Sigmoid colon (tissue), 7 donors: ENCODE results near the gene FGGY. TPM values are rescaled to one million over a fixed set of nuclear protein-coding genes. Genes with fewer than 3 reads are reported as not detected.
"Not testable (repeated sequence)": the region's sequence is repeated elsewhere in the genome, so short reads cannot be mapped to it uniquely, and the experiment has no call there.

ENCODE experiments used
- DNase-seq: peaks from one replicate; pipeline ENCODE4 v3.0.0-alpha.2; 2019
- H3K27ac ChIP-seq, 4 donors: fragments of 200-600 bp; sonication (generic); one replicate each; pipeline ENCODE4 v1.5.1; 2016 to 2019; ENCODE audit warnings: mild to moderate bottlenecking in 1 of 4
- H3K27me3 ChIP-seq, 3 donors: fragments of 200-600 bp; sonication (generic); one replicate each; pipeline ENCODE4 v1.5.1; 2019; ENCODE audit warnings: mild to moderate bottlenecking in 1 of 3
- H3K36me3 ChIP-seq, 4 donors: fragments of 200-600 bp; sonication (generic); one replicate each; pipeline ENCODE4 v1.5.1; 2016 to 2019
- H3K4me1 ChIP-seq, 4 donors: fragments of 200-600 bp; sonication (generic); one replicate each; pipeline ENCODE4 v1.5.1; 2017 to 2019
- H3K4me3 ChIP-seq, 4 donors: fragments of 200-600 bp; sonication (generic); one replicate each; pipeline ENCODE4 v1.5.1; 2017 to 2019; ENCODE audit warnings: mild to moderate bottlenecking in 2 of 4, moderate library complexity in 1 of 4
- H3K9me3 ChIP-seq, 4 donors: fragments of 200-600 bp in 3 of 4; sonication (generic) in 3 of 4; one replicate each; pipeline versions ENCODE4 v1.5.1 to v1.6.1; 2013 to 2019
- EP300 ChIP-seq, 4 donors: sonication (generic); formaldehyde crosslinking; IDR thresholded peaks; one replicate each; pipeline ENCODE4 v1.6.1; 2017; ENCODE audit warnings: antibody characterized with exemption in 4 of 4
- POLR2A ChIP-seq, 2 donors: fragments of 450-650 bp; IDR thresholded peaks; one replicate each; pipeline ENCODE4 v1.6.1; 2016; ENCODE audit warnings: antibody characterized with exemption in 2 of 2, mild to moderate bottlenecking in 2 of 2, moderate library complexity in 2 of 2
- POLR2AphosphoS5 ChIP-seq, 4 donors: sonication (generic); formaldehyde crosslinking; IDR thresholded peaks; one replicate each; pipeline ENCODE4 v1.6.1; 2017; ENCODE audit warnings: antibody characterized with exemption in 4 of 4
- WGBS, 2 donors: extraction: QIAGEN DNeasy Blood & Tissue Kit; methylation state at CpG; one replicate each; pipeline ENCODE4 v1.1.7; 2013; 5-methylcytosine and 5-hydroxymethylcytosine counted together
- intact Hi-C: fragments of 100-400 bp; cut with DNase I; formaldehyde crosslinking; loops from one replicate; pipeline ENCODE4 v1.15.1; 2023
- polyA plus RNA-seq, 3 donors: library from polyadenylated mRNA; stranded (reverse); fragments of 200-250 nt; gene quantifications; one replicate each; pipeline ENCODE4 v1.2.3, GENCODE V29; 2013
- total RNA-seq, 4 donors: library from RNA; depleted of rRNA; stranded (reverse); fragments of >200 nt; gene quantifications; one replicate each; pipeline ENCODE4 v1.1.0, GENCODE V29; 2016
- TF ChIP-seq, protein P1 (sequence below), 4 experiments: fragments of 450-650 bp in 3 of 4; fragments of 200-600 bp in 1 of 4; IDR thresholded peaks; one replicate each; pipeline ENCODE4 v1.5.1; 2016 to 2019; ENCODE audit warnings: antibody characterized with exemption in 4 of 4, mild to moderate bottlenecking in 3 of 4, moderate library complexity in 2 of 4
- donor health status: healthy with polysubstance abuse.
- donor health status: Bipolar disorder and iron deficiency.
- donor health status: healthy.

FGGY gene
- total and polyA plus RNA-seq, 7 donors: 4.8 to 54.1 (median 20.5) TPM

DNA sequence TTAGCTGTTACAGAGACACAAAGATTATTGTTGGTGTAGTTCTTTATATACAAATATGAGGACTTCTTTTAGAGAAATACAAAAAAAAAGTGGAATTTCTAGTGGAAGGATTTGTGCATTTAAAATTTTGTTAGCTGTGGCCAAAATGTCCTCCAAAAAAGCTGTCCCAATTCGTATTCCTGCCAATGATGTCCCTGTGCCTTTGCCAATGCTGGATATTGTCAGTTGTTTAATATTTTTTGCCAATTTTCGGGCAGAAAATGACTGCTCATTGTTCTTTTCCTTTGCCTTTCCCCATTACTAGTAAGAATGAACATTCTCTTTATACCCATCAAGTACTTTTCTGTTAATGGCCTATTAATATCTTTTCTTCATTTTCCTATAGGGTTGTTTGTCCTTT lies 407.8 kb downstream of the FGGY start:
- peak overlapping the region; percentile 61 to 79 (median 70) for H3K27ac ChIP-seq
- no peak overlapping the region for H3K4me3 ChIP-seq
- 78 to 85% methylated on average over 2 of the region's 2 CpGs for WGBS, 2 donors
- H3K9me3 ChIP-seq: no peaks in the 10 kb centered on the region
- no peaks in the 10 kb centered on the region for H3K27me3 ChIP-seq
- H3K4me1 ChIP-seq: peaks cover 0 to 65% (median 50%) of the 10 kb centered on the region in 4 donors
- DNase-seq: no peak
- intact Hi-C loops: loop anchor here (5.0 kb wide), 2 partner anchors 53 to 647 kb away; no protein-coding TSS in a partner anchor
- TF ChIP-seq POLR2A (IDR thresholded peaks at IDR 0.05): no peak
- peak in 1 of 4 donors; percentile 26 for TF ChIP-seq POLR2AphosphoS5 (IDR thresholded peaks at IDR 0.05)
- H3K36me3 ChIP-seq: no peaks in the 10 kb centered on the region

DNA sequence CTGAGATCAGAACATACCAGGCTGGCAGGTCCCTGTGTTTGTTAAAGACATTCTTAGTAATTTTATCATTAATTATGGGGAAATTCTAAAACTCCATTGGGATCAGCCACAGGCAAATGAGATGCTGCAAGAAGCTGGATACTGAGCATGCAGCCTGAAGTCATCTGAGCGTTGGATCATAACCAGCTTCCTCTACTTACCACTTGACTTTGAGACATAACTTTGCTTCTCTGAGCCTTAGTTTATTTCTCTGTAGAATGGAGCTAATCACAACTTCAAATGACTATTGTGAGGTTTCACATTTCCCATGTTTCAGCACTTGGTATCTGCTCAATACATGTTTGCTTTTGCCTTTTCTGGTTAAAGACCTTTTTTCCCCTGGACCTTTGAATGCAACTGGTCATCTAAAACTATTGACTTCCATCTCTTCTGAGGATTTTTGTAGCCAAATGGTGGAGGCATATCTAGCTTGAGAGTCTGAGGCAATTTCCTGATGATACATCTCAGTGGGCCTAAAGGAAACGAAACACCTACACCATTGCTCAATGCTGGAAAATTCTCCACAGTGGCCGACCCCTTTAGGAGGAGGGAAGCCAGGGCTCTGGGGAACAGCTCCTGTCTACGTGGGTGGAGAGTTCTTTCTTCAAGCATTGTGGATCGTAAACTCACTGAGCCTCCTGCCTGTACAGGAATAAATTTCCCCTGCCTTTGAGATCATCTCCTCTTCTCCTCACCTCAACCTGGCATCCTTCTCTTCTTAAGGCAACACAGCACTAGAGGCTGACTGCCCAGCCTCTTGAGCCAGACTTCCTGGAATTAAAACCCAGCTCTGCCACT lies 408.8 kb downstream of the FGGY start:
- no peaks in the 10 kb centered on the region for H3K9me3 ChIP-seq
- WGBS, 2 donors: 76 to 85% methylated on average over 5 of the region's 5 CpGs
- no peak overlapping the region for H3K4me3 ChIP-seq
- no peaks in the 10 kb centered on the region for H3K36me3 ChIP-seq
- intact Hi-C loops: no loop called here
- no peak for DNase-seq
- TF ChIP-seq POLR2AphosphoS5 (IDR thresholded peaks at IDR 0.05): no peak
- TF ChIP-seq, protein P1, sequence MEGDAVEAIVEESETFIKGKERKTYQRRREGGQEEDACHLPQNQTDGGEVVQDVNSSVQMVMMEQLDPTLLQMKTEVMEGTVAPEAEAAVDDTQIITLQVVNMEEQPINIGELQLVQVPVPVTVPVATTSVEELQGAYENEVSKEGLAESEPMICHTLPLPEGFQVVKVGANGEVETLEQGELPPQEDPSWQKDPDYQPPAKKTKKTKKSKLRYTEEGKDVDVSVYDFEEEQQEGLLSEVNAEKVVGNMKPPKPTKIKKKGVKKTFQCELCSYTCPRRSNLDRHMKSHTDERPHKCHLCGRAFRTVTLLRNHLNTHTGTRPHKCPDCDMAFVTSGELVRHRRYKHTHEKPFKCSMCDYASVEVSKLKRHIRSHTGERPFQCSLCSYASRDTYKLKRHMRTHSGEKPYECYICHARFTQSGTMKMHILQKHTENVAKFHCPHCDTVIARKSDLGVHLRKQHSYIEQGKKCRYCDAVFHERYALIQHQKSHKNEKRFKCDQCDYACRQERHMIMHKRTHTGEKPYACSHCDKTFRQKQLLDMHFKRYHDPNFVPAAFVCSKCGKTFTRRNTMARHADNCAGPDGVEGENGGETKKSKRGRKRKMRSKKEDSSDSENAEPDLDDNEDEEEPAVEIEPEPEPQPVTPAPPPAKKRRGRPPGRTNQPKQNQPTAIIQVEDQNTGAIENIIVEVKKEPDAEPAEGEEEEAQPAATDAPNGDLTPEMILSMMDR (IDR thresholded peaks at IDR 0.05): no peak
- peak overlapping the region; percentile 61 to 79 (median 70) for H3K27ac ChIP-seq
- H3K27me3 ChIP-seq: no peaks in the 10 kb centered on the region
- peaks cover 0 to 61% (median 50%) of the 10 kb centered on the region in 4 donors for H3K4me1 ChIP-seq

DNA sequence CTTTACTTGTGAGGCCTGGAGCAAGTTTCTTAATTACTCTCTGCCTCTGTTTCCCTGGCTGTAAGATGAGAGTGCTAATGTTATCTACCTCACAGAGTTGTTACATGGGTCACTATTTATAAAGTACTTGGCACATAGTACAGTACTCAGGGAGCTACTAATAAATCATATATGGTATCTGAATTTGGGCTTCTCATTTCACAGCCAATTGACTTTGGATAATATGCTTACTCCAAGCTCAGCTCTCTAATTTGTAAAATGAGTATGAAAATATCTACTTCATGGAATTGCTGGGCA lies 409.4 kb downstream of the FGGY start:
- no peak for DNase-seq
- Histone ChIP-seq H3K9me3 (no peaks in the 10 kb centered on the region), H3K27me3 (no peaks in the 10 kb centered on the region), H3K27ac (peak overlapping the region; percentile 61 to 79 (median 70)), H3K4me1 (peaks cover 0 to 61% (median 50%) of the 10 kb centered on the region in 4 donors), H3K36me3 (no peaks in the 10 kb centered on the region), H3K4me3 (no peak overlapping the region)
- TF ChIP-seq, protein P1 (IDR thresholded peaks at IDR 0.05): no peak
- no peak for TF ChIP-seq POLR2A (IDR thresholded peaks at IDR 0.05)
- no peak for TF ChIP-seq EP300 (IDR thresholded peaks at IDR 0.05)
- no peak for TF ChIP-seq POLR2AphosphoS5 (IDR thresholded peaks at IDR 0.05)
- intact Hi-C loops: no loop called here

DNA sequence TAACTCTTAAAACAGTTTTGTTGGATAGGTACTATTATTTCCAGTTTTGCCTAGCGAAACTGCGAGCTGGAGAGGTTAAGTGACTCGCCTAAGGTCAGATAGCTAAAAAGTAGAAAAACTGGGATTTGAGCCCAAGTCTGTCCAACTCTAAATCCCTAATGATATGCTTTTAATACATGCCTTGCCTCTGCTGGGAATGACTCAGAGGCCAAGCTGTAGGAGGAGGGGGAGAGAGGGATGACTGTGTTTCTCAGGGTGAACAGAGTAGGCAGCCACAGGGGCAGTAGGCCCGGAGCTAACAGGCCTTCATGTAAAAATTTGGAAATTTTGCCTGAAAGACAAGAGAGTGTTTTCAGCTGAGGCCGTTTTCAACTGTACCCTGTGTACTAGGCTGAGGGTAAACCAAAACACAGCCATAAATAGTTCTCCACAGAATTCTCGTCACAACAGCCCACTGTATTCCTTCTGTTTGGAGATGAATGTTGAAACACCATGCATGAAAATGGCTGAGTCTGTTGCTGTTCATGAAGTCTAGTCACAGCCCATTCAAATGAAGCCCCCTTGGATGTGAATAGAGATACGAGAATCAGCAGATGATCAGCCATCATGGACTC lies 410.4 kb downstream of the FGGY start:
- Histone ChIP-seq H3K36me3 (no peaks in the 10 kb centered on the region), H3K27ac (peak overlapping the region; percentile 61 to 79 (median 70)), H3K4me3 (no peak overlapping the region), H3K4me1 (peaks cover 0 to 61% (median 50%) of the 10 kb centered on the region in 4 donors), H3K27me3 (no peaks in the 10 kb centered on the region), H3K9me3 (no peaks in the 10 kb centered on the region)
- intact Hi-C loops: no loop called here
- DNase-seq: peak; percentile 85
- TF ChIP-seq POLR2AphosphoS5 (IDR thresholded peaks at IDR 0.05): peak in 2 of 4 donors; percentile 28 to 55
- TF ChIP-seq, protein P1 (IDR thresholded peaks at IDR 0.05): no peak
- TF ChIP-seq EP300 (IDR thresholded peaks at IDR 0.05): no peak
- TF ChIP-seq POLR2A (IDR thresholded peaks at IDR 0.05): no peak
- 77 to 86% methylated on average over 7 of the region's 7 CpGs for WGBS, 2 donors

DNA sequence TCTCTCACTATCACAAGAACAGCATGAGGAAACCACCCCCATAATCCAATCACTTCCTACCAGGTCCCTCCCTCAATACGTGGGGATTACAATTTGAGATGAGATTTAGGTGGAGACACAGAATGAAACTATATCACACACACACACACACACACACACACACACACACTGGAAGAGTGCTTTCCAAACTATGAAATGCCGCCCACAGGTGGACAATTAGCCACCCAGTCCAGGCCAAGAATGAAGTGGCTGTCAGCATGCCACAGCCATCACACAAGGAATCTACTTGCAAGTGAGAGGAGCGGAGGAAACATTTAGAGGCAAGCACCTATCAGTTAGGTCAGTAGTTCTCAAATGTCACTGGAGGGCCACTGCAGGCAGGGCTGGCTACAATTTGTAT lies 412.4 kb downstream of the FGGY start:
- no peaks in the 10 kb centered on the region for H3K9me3 ChIP-seq
- no peak overlapping the region for H3K4me3 ChIP-seq
- H3K4me1 ChIP-seq: peaks cover 0 to 40% (median 30%) of the 10 kb centered on the region in 4 donors
- intact Hi-C loops: no loop called here
- H3K36me3 ChIP-seq: no peaks in the 10 kb centered on the region
- DNase-seq: no peak
- H3K27me3 ChIP-seq: no peaks in the 10 kb centered on the region
- 92 to 97% methylated on average over 3 of the region's 3 CpGs for WGBS, 2 donors
- no peak overlapping the region for H3K27ac ChIP-seq
- TF ChIP-seq EP300 (IDR thresholded peaks at IDR 0.05) (no peak), POLR2AphosphoS5 (IDR thresholded peaks at IDR 0.05) (no peak), POLR2A (IDR thresholded peaks at IDR 0.05) (no peak)
- TF ChIP-seq, protein P1 (IDR thresholded peaks at IDR 0.05): no peak

DNA sequence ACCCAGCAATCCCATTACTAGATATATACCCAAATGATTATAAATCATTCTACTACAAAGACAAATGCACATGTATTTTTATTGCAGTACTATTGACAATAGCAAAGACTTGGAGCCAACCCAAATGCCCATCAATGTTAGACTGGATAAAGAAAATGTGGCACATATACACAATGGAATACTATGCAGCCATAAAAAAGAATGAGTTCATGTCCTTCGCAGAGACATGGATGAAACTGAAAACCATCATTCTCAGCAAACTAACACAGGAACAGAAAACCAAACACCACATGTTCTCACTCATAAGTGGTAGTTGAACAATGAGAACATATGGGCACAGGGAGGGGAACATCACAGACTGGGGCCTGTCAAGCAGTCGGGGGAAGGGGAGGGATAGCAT lies 414.0 kb downstream of the FGGY start:
- H3K4me3 ChIP-seq, DNase-seq, H3K27ac ChIP-seq, H3K27me3 ChIP-seq, H3K9me3 ChIP-seq, H3K36me3 ChIP-seq, intact Hi-C loops: not testable (repeated sequence)
- 95 to 97% methylated on average over 2 of the region's 2 CpGs for WGBS, 2 donors
- H3K4me1 ChIP-seq: peaks cover 0 to 24% (median 18%) of the 10 kb centered on the region in 4 donors
